Mesenteric fat pad (tissue), 1 donor: Measurements from ENCODE around the gene STX8. TPM values are rescaled to one million over a fixed set of nuclear protein-coding genes. Genes with fewer than 3 reads are reported as not detected.
"Not testable (repeated sequence)": the region's sequence is repeated elsewhere in the genome, so short reads cannot be mapped to it uniquely, and the experiment has no call there.

Experiments used
- DNase-seq: peaks from one replicate; pipeline ENCODE4 v3.0.0-alpha.2; 2020; ENCODE audit warnings: low spot score
- total RNA-seq: library from RNA; stranded (reverse); fragmentation: NEBNext Ultra II Directional; extraction: Animal tissue kit (Norgen Biotek cat#: 25700); gene quantifications from one replicate; pipeline ENCODE4 v1.2.1, GENCODE V29; 2021
- donor health status: DM: yes; HTN: yes; CAD: no.

The STX8 gene
- total RNA-seq, 1 donor from 2014 or later = 77.0 TPM

DNA sequence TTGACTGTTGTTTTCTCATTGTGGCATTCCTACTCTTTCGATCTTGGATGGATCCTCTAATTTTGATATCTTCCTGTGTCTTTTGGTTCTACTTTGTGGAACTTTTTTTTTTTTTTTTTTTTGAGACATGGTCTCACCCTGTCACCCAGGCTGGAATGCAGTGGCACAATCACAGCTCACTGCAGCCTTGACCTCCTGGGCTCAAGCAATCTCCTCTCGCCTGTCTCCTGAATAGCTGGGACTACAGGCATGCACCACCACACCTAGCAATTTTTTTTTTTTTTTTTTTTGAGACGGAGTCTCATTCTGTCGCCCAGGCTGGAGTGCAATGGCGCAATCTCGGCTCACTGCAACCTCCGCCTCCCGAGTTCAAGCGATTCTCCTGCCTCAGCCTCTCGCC, 220.4 kb downstream of the STX8 start:
- not testable (repeated sequence) for DNase-seq

GRCh38 chr17:9350080-9350479, 225.5 kb downstream of the STX8 start:
- DNase-seq = no peak

- no peak for DNase-seq
Observed at GRCh38 chr17:9346296-9346926, 229.2 kb downstream of the STX8 start.

DNA sequence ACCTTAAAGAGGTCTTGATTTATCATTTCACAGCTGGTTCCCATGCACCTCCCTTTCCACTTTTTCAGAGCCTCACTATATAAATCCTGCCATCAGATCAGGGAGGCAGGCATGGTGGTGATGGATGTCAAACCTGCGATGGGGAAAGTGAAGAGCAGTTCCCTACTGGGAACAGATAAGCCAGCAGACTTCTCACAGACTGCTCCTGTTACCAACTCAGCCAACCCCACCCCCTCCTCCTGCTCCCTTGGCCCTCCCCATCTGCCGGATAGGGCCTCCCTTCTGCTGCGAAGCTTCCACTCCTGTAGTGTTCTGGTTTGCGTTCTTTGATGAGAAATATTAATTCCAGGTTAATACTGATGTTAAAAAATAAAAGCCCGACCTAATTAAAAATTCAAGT, 232.1 kb downstream of the STX8 start:
- DNase-seq = no peak

- no peak for DNase-seq
Observed at GRCh38 chr17:9342225-9342624, 233.4 kb downstream of the STX8 start.

DNA sequence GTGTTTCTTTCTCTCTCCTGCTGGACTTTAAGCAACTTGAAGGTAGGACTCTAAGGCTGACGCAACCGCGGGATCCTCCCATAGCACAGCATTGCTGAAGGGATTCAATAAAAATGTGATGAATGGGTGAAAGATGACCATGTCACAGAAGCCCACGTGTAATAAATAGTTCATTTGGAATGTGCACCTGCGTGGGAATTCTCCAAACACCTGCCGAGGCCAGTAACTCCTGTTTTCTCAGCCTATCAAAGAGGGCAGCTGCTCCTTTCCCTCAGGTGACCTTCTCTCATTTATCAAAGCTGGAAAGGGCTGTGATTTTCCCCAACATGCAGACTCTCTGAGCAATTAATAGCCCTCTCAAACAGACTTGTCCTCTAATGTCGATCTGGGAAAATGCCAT, 235.7 kb downstream of the STX8 start:
- DNase-seq = no peak

DNA sequence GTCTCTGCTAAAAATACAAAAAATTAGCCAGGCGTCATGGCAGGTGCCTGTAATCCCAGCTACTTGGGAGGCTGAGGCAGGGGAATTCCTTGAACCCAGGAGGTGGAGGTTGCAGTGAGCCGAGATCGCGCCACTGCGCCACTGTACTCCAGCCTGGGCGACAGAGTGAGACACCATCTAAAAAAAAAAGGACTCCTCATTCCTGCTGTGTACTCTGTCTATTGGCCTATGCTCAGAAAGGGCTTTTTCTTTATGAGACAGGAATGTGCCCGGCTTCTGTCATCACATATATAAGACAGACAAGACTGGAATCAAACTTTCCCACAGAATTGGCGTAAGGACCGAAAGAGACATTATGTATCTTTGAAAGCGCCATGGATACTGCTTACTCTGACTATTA, 236.1 kb downstream of the STX8 start:
- DNase-seq = not testable (repeated sequence)

DNA sequence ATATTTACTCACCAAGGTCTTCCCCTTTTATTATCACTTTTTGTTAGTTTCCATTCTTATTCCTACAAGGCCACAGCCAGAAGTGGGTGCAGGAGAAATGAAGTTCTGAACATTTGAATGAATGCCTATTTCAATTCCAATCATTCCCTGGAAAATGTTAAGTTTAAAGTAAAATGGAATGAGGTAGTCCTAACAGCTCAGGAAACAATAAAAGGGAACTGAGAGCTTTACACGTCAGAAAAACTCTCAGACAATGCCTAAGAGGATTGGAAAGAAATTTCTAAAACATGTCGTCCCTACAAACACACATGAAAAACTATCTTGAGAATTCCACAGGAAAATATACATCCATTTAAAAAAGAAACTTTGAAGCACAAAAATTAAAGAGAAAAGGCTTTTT, 238.8 kb downstream of the STX8 start:
- no peak for DNase-seq

- no peak for DNase-seq
Observed at GRCh38 chr17:9334536-9335446, 240.8 kb downstream of the STX8 start.

DNA sequence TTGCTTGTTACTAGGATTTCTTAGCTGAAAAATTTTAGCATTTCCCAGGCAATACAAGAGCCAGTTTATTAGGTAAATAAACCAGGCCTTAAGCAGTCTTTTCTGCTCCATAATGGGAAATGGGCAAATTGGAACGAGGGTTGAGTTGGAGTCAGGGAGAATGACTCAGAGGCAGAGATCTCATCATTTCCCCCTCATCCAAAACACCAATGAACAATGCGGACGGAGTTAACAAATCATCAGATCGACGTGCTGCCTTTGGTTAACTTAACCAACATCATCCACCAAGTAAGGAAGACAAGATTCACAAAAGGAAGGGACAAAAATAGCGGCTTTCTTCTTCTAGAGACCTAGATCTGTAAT, 243.5 kb downstream of the STX8 start:
- DNase-seq = no peak

DNA sequence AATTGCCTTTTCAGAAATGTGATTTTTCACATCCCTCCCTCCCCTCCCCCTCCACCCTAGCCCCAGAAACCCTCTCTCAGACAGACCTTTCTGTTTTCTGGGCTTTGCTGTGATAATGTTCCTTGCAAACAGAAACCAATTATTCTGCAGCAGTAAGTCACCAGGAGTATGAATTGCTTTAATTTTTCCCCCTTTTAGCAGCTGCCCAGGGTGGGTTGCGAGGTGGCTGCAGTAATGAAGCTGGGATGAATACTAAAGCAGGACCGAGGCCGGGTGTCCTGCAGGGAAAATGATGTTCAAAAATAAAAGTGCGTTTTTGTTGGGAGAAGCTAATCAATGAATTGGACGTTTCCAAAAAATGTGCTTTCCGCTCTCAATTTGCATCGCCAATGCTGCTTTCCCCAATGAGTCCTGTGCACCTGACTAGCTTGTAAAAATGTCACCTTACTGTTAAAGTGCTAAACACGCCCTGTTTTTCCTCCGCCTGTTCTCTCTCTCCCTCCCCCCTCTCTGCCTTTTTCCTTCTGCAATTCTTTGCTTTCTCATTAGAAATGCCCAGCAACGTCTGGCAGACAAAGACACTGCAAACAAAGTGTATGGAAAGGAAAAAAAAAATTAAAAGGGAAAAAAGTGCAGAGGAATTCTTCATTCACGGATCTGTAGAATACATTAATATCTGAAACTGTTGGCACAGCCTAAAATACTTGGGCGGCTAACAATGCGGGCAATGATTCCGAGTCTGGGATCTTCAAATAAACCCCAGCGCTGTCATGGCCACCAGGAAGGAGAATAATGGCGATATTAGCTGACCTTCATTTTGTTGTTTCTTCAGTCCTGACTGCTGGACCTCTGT, 244.1 kb downstream of the STX8 start:
- no peak for DNase-seq

DNA sequence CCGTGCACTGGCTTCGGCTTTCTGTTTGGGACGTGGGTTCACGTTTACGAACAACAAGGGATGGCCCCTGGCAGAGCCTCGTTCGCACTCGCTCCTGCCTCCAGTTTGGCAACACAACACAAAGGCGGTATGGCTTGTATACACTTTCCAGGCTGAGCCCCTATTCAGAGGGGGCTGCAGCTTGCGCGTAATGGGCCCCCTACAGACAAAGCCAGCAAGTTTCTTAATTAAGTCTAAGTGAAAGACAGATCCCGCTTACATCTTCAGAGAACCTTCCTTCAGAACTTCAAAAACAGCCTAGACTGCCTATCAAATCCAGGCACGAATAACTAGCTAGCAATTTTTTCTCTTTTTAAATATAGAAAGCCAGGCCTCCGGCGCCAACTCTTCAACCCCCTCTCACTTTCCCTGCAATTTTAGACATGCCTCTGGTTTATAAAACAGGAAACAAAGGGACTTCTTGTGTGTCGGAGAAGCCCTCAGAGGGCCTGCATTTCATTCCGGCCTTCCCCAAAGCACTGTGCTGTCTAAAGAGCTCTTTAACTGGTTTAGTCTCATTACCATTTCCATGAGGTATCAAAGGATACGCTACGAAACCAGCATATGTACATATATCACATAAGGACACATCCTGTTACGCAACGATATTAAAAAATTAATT, 244.9 kb downstream of the STX8 start:
- DNase-seq = no peak

DNA sequence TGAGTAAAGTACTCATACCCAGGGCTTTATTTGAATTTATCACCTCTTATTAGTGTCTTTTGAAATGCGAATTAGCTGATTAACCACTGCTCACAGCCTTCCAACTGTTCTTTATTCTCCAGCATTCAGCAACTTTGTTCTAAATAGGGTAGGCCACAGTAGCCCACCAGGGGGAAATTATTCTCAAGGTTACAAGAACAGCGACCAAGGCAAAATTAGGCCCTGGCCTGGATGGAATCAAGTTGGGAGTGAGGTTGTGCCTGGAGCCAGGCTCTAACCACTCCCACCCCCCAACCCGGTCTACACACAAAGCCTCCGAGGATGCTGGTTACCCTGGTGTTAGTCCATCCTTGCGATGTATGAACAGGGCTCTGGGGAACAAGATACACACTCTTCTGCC, 245.5 kb downstream of the STX8 start:
- DNase-seq = no peak

DNA sequence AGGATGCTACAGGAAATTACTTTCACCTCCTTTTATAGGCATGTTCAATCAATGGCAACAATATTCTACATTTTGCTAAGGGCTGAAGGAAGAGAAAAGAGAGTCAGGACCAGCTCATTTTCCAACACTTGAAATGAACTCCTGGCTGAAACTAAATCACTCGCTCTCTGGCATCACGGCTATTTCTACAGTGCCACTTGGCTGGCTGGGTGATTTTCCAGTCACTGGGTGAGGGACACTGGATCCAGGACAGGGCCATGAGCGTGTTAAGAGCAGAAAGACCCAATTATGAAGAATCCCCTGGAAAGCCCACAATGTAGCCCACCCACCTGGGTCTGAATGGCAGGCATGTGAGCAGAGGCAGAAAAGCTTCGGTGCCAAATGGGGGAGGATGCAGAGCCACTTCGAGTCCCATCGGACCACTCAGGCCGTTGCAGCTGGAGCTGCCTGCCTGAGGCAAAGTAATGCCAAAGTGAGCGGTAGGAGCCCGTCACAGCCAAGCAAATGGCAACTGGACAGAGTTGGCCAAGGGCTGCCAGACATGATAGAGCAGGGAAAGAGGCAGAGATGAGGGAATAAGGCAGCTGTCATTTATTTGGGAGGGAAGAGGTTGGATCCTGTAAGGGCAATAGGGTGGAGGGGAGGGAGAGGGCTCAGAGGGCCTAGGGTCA, 246.2 kb downstream of the STX8 start:
- no peak for DNase-seq

DNA sequence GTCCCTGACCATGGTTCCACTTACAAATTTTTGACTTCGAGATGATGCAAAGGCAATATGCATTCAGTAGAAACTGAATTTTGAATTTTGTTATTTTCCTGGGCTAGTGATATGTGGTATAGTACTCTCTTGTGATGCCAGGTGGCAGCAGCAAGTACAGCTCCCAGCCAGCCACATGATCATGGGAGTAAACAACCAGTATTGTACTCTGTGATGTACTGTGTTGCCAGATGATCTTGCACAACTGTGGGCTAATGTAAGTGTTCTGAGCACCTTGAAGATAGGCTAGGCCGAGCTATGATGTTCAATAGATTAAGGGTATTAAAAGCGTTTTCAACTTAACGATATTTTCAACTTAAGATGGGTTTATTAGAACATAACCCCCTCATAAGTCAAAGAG, 250.8 kb downstream of the STX8 start:
- no peak for DNase-seq

- no peak for DNase-seq
Observed at GRCh38 chr17:9322326-9322725, 253.3 kb downstream of the STX8 start.

DNA sequence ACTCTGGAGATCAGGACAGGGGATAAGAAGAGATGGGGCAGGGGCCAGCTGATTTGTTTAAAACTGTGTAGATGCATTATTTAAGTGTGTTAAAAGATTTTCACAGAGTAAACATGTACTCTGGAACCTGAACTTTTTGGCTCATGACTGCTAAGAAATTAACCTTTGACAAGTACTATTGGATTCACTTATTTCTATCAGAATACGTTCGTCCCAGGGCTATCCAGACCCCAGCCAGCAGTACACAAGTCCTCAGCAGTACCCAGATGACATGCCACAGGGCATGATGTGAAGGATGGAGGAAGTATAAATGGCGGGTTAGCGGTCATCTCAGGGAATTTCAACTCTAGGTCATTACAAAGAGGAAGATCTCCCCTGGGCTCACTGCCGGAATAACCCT, 253.7 kb downstream of the STX8 start:
- no peak for DNase-seq

DNA sequence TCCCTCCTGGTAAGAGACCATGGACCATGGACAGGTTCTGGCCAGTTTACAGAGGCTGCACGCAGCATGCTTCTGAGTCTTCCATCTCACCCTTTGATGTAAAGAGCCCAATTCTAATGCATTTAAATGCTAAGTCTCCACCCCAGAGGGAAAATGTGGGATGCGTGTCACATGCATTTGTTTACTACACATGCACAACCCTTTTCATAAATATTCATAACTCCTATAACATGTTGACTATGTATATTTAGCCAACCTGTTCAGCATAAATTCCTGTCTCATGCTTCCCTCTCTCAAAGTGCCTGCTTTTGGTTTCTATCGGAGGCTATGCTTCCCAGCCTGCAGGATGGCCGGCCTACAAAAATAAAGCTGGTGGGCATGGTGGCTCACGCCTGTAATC, 260.3 kb downstream of the STX8 start:
- no peak for DNase-seq

DNA sequence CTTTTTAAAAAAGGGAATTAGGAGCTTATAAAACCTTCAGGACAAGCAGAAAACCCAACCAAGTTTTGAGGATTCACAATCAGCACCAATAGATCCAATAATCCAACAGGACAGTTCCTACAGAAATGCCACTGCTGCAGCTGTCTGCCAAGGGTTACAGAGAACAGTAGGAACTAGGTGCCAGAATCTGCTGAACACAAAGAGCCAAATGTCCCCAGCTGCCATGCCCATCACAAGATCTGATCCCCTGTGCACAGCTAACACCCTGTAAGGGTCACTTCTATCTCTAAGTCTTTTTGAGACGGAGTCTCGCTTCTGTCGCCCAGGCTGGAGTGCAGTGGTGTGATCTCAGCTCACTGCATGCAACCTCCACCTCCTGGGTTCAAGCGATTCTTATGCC, 262.3 kb downstream of the STX8 start:
- no peak for DNase-seq

DNA sequence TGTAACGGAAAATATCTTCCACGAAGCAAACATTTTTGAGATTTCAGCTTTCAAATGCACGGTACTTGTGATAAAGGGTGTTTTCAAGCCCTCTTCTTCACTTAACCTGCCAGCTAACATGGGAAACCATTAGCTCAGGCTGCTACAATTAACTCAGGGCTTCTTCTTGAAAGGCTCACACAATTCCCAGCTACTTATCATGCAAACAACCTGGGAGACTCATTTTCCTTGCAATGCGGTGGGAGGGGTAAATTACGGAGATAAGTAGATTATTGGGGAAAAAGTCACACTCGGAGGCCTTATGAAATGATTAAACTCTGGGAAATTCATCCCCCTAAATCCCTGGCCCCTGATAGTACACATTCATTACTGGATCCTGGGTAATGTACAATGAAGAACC, 266.4 kb downstream of the STX8 start:
- no peak for DNase-seq

DNA sequence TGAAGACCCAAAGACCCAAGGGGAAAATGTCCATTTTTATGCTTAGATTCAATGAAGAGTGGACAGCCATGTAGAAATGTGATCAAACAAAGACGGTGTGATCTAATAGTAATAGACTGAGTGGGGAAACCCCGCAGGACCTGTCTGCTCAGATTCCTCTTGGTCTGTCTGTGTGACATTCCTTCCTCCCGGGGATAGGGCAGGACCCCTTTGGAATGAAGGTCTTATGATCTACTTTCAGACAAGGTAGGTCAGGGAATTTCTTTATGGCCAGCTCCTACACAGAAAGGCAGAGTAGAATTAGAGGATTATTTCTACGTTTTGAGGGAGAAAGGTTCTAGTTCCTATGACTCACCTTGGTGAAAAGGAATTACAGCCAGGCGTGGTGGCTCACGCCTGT, 267.6 kb downstream of the STX8 start:
- peak; percentile 14 for DNase-seq
